RPMI8226 (cell line): ENCODE measurements around the gene PLEKHJ1.

Experiments used
- DNase-seq: peaks from one replicate; pipeline ENCODE4 v3.0.0-alpha.2; 2015

PLEKHJ1 gene

GRCh38 chr19:2194513-2195078 lies 41.5 kb downstream of the PLEKHJ1 start:
- DNase-seq: no peak

- no peak for DNase-seq
These were observed 42.3 kb downstream of the PLEKHJ1 start for GRCh38 chr19:2193807-2194206.

- DNase-seq: no peak
These were observed 43.3 kb downstream of the PLEKHJ1 start for GRCh38 chr19:2192862-2193261.

- no peak for DNase-seq
These were observed 44.4 kb downstream of the PLEKHJ1 start for GRCh38 chr19:2191456-2192310.

GRCh38 chr19:2190848-2191455 lies 45.2 kb downstream of the PLEKHJ1 start:
- no peak for DNase-seq

- DNase-seq: no peak
These were observed 46.2 kb downstream of the PLEKHJ1 start for GRCh38 chr19:2189880-2190279.

GRCh38 chr19:2188708-2189385 lies 47.3 kb downstream of the PLEKHJ1 start:
- DNase-seq: no peak

- no peak for DNase-seq
These were observed 49.0 kb downstream of the PLEKHJ1 start for GRCh38 chr19:2187159-2187558.

GRCh38 chr19:2186071-2186846 lies 49.9 kb downstream of the PLEKHJ1 start:
- no peak for DNase-seq

- no peak for DNase-seq
These were observed 50.4 kb downstream of the PLEKHJ1 start for GRCh38 chr19:2185734-2186070.

GRCh38 chr19:2184422-2184975 lies 51.6 kb downstream of the PLEKHJ1 start:
- no peak for DNase-seq
